Measurements from ENCODE around the gene LMNTD2. TPM values are rescaled to one million over a fixed set of nuclear protein-coding genes. Genes with fewer than 3 reads are reported as not detected.

LMNTD2 gene
- total RNA-seq, 1 donor from 2014 or later: 4.2 TPM

GRCh38 chr11:555780-556661 is 4.5 kb downstream of the LMNTD2 start:
- Mint-ChIP-seq H3K9me3 (ENCODE audit: unreplicated experiment) (no peaks in the 10 kb centered on the region), H3K36me3 (ENCODE audit: low read depth, unreplicated experiment) (peaks cover 3% of the 10 kb centered on the region), H3K4me3 (ENCODE audit: unreplicated experiment) (no peak overlapping the region), H3K4me1 (ENCODE audit: unreplicated experiment) (peaks cover 3% of the 10 kb centered on the region), H3K27me3 (ENCODE audit: unreplicated experiment) (peaks cover 14% of the 10 kb centered on the region), H3K27ac (ENCODE audit: unreplicated experiment) (no peak overlapping the region)
- DNase-seq (ENCODE audit: low spot score): no peak
- TF ChIP-seq CTCF (IDR thresholded peaks at IDR 0.05; ENCODE audit: unreplicated experiment): no peak

GRCh38 chr11:555227-555779 is 5.2 kb downstream of the LMNTD2 start:
- H3K4me1 Mint-ChIP-seq (ENCODE audit: unreplicated experiment): peaks cover 3% of the 10 kb centered on the region
- H3K27ac Mint-ChIP-seq (ENCODE audit: unreplicated experiment): no peak overlapping the region
- peaks cover 3% of the 10 kb centered on the region for H3K36me3 Mint-ChIP-seq (ENCODE audit: low read depth, unreplicated experiment)
- H3K4me3 Mint-ChIP-seq (ENCODE audit: unreplicated experiment): no peak overlapping the region
- no peak for DNase-seq (ENCODE audit: low spot score)
- no peak for TF ChIP-seq CTCF (IDR thresholded peaks at IDR 0.05; ENCODE audit: unreplicated experiment)
- peaks cover 14% of the 10 kb centered on the region for H3K27me3 Mint-ChIP-seq (ENCODE audit: unreplicated experiment)
- H3K9me3 Mint-ChIP-seq (ENCODE audit: unreplicated experiment): no peaks in the 10 kb centered on the region

- peak; percentile 60 for TF ChIP-seq CTCF (IDR thresholded peaks at IDR 0.05; ENCODE audit: unreplicated experiment)
- no peak overlapping the region for H3K4me3 Mint-ChIP-seq (ENCODE audit: unreplicated experiment)
- H3K27ac Mint-ChIP-seq (ENCODE audit: unreplicated experiment): no peak overlapping the region
- DNase-seq (ENCODE audit: low spot score): no peak
- no peaks in the 10 kb centered on the region for H3K4me1 Mint-ChIP-seq (ENCODE audit: unreplicated experiment)
- H3K9me3 Mint-ChIP-seq (ENCODE audit: unreplicated experiment): no peaks in the 10 kb centered on the region
- peaks cover 9% of the 10 kb centered on the region for H3K27me3 Mint-ChIP-seq (ENCODE audit: unreplicated experiment)
- H3K36me3 Mint-ChIP-seq (ENCODE audit: low read depth, unreplicated experiment): no peaks in the 10 kb centered on the region
Observed at GRCh38 chr11:554428-555226, 5.9 kb downstream of the LMNTD2 start.

- no peaks in the 10 kb centered on the region for H3K9me3 Mint-ChIP-seq (ENCODE audit: unreplicated experiment)
- H3K4me3 Mint-ChIP-seq (ENCODE audit: unreplicated experiment): no peak overlapping the region
- DNase-seq (ENCODE audit: low spot score): no peak
- H3K4me1 Mint-ChIP-seq (ENCODE audit: unreplicated experiment): no peaks in the 10 kb centered on the region
- H3K27me3 Mint-ChIP-seq (ENCODE audit: unreplicated experiment): peaks cover 9% of the 10 kb centered on the region
- H3K36me3 Mint-ChIP-seq (ENCODE audit: low read depth, unreplicated experiment): no peaks in the 10 kb centered on the region
- no peak overlapping the region for H3K27ac Mint-ChIP-seq (ENCODE audit: unreplicated experiment)
- TF ChIP-seq CTCF (IDR thresholded peaks at IDR 0.05; ENCODE audit: unreplicated experiment): no peak
Observed at GRCh38 chr11:553988-554340, 6.6 kb downstream of the LMNTD2 start.

Measured in endothelial cell (in vitro differentiated cells).